Esophagus squamous epithelium (tissue), 5 donors: Measurements from ENCODE around the gene NXPE3. TPM values are rescaled to one million over a fixed set of nuclear protein-coding genes. Genes with fewer than 3 reads are reported as not detected.

Experiments
- DNase-seq: peaks from one replicate; lab custom pipeline; 2025; lab: John Stamatoyannopoulos, UW
- H3K27ac ChIP-seq, 4 donors: fragments of 200-600 bp; sonication (generic); one replicate each; pipeline ENCODE4 v1.5.1; 2016 to 2019; ENCODE audit warnings: mild to moderate bottlenecking in 1 of 4
- H3K27me3 ChIP-seq, 4 donors: fragments of 200-600 bp; sonication (generic); 1 replicate in 3 of 4; 2 replicates in 1 of 4; pipeline versions ENCODE4 v1.5.1 to v1.6.0; 2017 to 2021; ENCODE audit warnings: antibody characterized with exemption in 1 of 4
- H3K36me3 ChIP-seq, 3 donors: fragments of 200-600 bp; sonication (generic); one replicate each; pipeline ENCODE4 v1.5.1; 2016 to 2019
- H3K4me1 ChIP-seq, 3 donors: fragments of 200-600 bp; sonication (generic); one replicate each; pipeline ENCODE4 v1.5.1; 2017 to 2019
- H3K4me3 ChIP-seq, 4 donors: fragments of 200-600 bp; sonication (generic); 1 replicate in 3 of 4; 2 replicates in 1 of 4; pipeline ENCODE4 v1.5.1; 2016 to 2019; ENCODE audit warnings: mild to moderate bottlenecking in 2 of 4, moderate library complexity in 1 of 4
- H3K9me3 ChIP-seq, 3 donors: fragments of 200-600 bp; sonication (generic); one replicate each; pipeline ENCODE4 v1.5.1; 2016 to 2019
- CTCF ChIP-seq, 6 experiments: fragments of 450-650 bp in 4 of 6; fragments of 200-600 bp in 2 of 6; sonication (generic) in 2 of 6; IDR thresholded peaks; one replicate each; pipeline ENCODE4 v1.5.1; 2016 to 2019; ENCODE audit warnings: antibody characterized with exemption in 6 of 6, mild to moderate bottlenecking in 4 of 6, moderate library complexity in 4 of 6
- POLR2A ChIP-seq, 4 donors: fragments of 450-650 bp; IDR thresholded peaks; one replicate each; pipeline ENCODE4 v1.6.1; 2017; ENCODE audit warnings: antibody characterized with exemption in 4 of 4, mild to moderate bottlenecking in 4 of 4, moderate library complexity in 3 of 4
- WGBS, 2 donors: methylation state at CpG; one replicate each; pipeline ENCODE4 v1.1.5; 2018; 5-methylcytosine and 5-hydroxymethylcytosine counted together
- intact Hi-C: fragments of 100-400 bp; cut with DNase I; formaldehyde crosslinking; loops from one replicate; pipeline ENCODE4 v1.15.0; 2022
- total RNA-seq, 4 donors: library from RNA; depleted of rRNA; stranded (reverse); fragments of >200 nt; gene quantifications; one replicate each; pipeline ENCODE4 v1.1.0, GENCODE V29; 2016
- donor health status: DM: yes; HTN: yes; CAD: no.

The NXPE3 gene
- total RNA-seq, 4 donors from 2014 or later, result 1.1 to 6.5 (median 2.5) TPM

GRCh38 chr3:101809178-101810021, 30.4 kb downstream of the NXPE3 start:
- H3K27ac ChIP-seq, result peak overlapping the region in 1 of 4 donors; percentile 30

GRCh38 chr3:101810022-101810418, 31.0 kb downstream of the NXPE3 start:
- intact Hi-C loops, result no loop called here
- peak overlapping the region in 1 of 4 donors; percentile 30 for H3K27ac ChIP-seq
- H3K36me3 ChIP-seq, result no peaks in the 10 kb centered on the region
- no peaks in the 10 kb centered on the region for H3K27me3 ChIP-seq
- peaks cover 4 to 20% (median 9%) of the 10 kb centered on the region in 3 donors for H3K4me1 ChIP-seq
- TF ChIP-seq CTCF (IDR thresholded peaks at IDR 0.05) (no peak), POLR2A (IDR thresholded peaks at IDR 0.05) (no peak)
- DNase-seq, result no peak
- H3K9me3 ChIP-seq, result no peaks in the 10 kb centered on the region
- no peak overlapping the region for H3K4me3 ChIP-seq

More at GRCh38 chr3:101809178-101810021, 30.4 kb downstream of the NXPE3 start:
- intact Hi-C loops, result loop anchor here (5.0 kb wide), 1 partner anchor 418 kb away; no protein-coding TSS in a partner anchor
- H3K27me3 ChIP-seq, result no peaks in the 10 kb centered on the region
- no peaks in the 10 kb centered on the region for H3K9me3 ChIP-seq
- no peak for DNase-seq
- no peak overlapping the region for H3K4me3 ChIP-seq
- no peak for TF ChIP-seq POLR2A (IDR thresholded peaks at IDR 0.05)
- peak; percentile 39 to 75 (median 52) for TF ChIP-seq CTCF (IDR thresholded peaks at IDR 0.05)
- peaks cover 4 to 20% (median 9%) of the 10 kb centered on the region in 3 donors for H3K4me1 ChIP-seq
- no peaks in the 10 kb centered on the region for H3K36me3 ChIP-seq

GRCh38 chr3:101811875-101812274, 32.9 kb downstream of the NXPE3 start:
- Histone ChIP-seq H3K4me1 (peaks cover 4 to 26% (median 9%) of the 10 kb centered on the region in 3 donors), H3K9me3 (no peaks in the 10 kb centered on the region), H3K27ac (no peak overlapping the region), H3K36me3 (peaks cover 0 to 5% (median 0%) of the 10 kb centered on the region in 3 donors), H3K4me3 (no peak overlapping the region), H3K27me3 (no peaks in the 10 kb centered on the region)
- 72 to 89% methylated on average over 2 of the region's 2 CpGs for WGBS, 2 donors
- DNase-seq, result no peak
- intact Hi-C loops, result no loop called here
- TF ChIP-seq CTCF (IDR thresholded peaks at IDR 0.05), result no peak
- TF ChIP-seq POLR2A (IDR thresholded peaks at IDR 0.05), result no peak

- intact Hi-C loops, result no loop called here
- DNase-seq, result no peak
- Histone ChIP-seq H3K36me3 (peaks cover 0 to 15% (median 0%) of the 10 kb centered on the region in 3 donors), H3K27ac (no peak overlapping the region), H3K4me3 (no peak overlapping the region), H3K9me3 (no peaks in the 10 kb centered on the region), H3K27me3 (no peaks in the 10 kb centered on the region), H3K4me1 (peaks cover 4 to 34% (median 9%) of the 10 kb centered on the region in 3 donors)
- TF ChIP-seq POLR2A (IDR thresholded peaks at IDR 0.05), result no peak
- TF ChIP-seq CTCF (IDR thresholded peaks at IDR 0.05), result no peak
Measured at GRCh38 chr3:101812895-101813294, 33.9 kb downstream of the NXPE3 start.

- Histone ChIP-seq H3K36me3 (peaks cover 0 to 16% (median 0%) of the 10 kb centered on the region in 3 donors), H3K27me3 (no peaks in the 10 kb centered on the region), H3K4me3 (no peak overlapping the region), H3K4me1 (peaks cover 4 to 32% (median 9%) of the 10 kb centered on the region in 3 donors), H3K9me3 (no peaks in the 10 kb centered on the region), H3K27ac (no peak overlapping the region)
- peak; percentile 33 to 78 (median 66) for TF ChIP-seq CTCF (IDR thresholded peaks at IDR 0.05)
- no peak for TF ChIP-seq POLR2A (IDR thresholded peaks at IDR 0.05)
- intact Hi-C loops, result no loop called here
- DNase-seq, result no peak
- WGBS, 2 donors, result 64 to 68% methylated on average over 7 of the region's 7 CpGs
Measured at GRCh38 chr3:101813817-101814440, 34.9 kb downstream of the NXPE3 start.
